Esophagus (tissue), 2 donors: ENCODE data around the gene CARS2. TPM values are rescaled to one million over a fixed set of nuclear protein-coding genes. Genes with fewer than 3 reads are reported as not detected.
"Not testable (repeated sequence)": the region's sequence is repeated elsewhere in the genome, so short reads cannot be mapped to it uniquely, and the experiment has no call there.

Experiments used
- H3K27ac ChIP-seq, 2 donors: one replicate each; pipeline ENCODE4 v1.5.1; 2013; ENCODE audit warnings: low read depth in 2 of 2, mild to moderate bottlenecking in 2 of 2, inconsistent platforms in 1 of 2, low read length in 1 of 2, moderate library complexity in 1 of 2
- H3K27me3 ChIP-seq, 2 donors: one replicate each; pipeline ENCODE4 v1.6.1; 2013; ENCODE audit warnings: low read length in 2 of 2, control low read depth in 1 of 2, mild to moderate bottlenecking in 1 of 2; ENCODE audit not compliant: insufficient read depth in 2 of 2, control insufficient read depth in 1 of 2
- H3K36me3 ChIP-seq, 2 donors: one replicate each; pipeline ENCODE4 v1.6.1; 2013; ENCODE audit warnings: low read length in 1 of 2; ENCODE audit not compliant: control insufficient read depth in 2 of 2, insufficient read depth in 2 of 2
- H3K4me1 ChIP-seq, 2 donors: one replicate each; pipeline ENCODE4 v1.6.1; 2013; ENCODE audit warnings: low read length in 1 of 2; ENCODE audit not compliant: control insufficient read depth in 2 of 2, insufficient read depth in 2 of 2
- H3K4me3 ChIP-seq, 2 donors: one replicate each; pipeline ENCODE4 v1.5.1; 2013; ENCODE audit warnings: low read length in 2 of 2, mild to moderate bottlenecking in 2 of 2, low read depth in 1 of 2, moderate library complexity in 1 of 2
- H3K9me3 ChIP-seq, 2 donors: one replicate each; pipeline ENCODE4 v1.6.1; 2013; ENCODE audit warnings: mild to moderate bottlenecking in 2 of 2, low read depth in 1 of 2, low read length in 1 of 2, moderate library complexity in 1 of 2; ENCODE audit not compliant: control insufficient read depth in 2 of 2, insufficient read depth in 1 of 2
- WGBS, 2 donors: extraction: QIAGEN DNeasy Blood & Tissue Kit; methylation state at CpG; one replicate each; pipeline ENCODE4 v1.1.7; 2013; 5-methylcytosine and 5-hydroxymethylcytosine counted together
- polyA plus RNA-seq, 2 donors: library from polyadenylated mRNA; stranded (reverse); fragments of 200-250 nt; gene quantifications; one replicate each; pipeline ENCODE4 v1.2.3, GENCODE V29; 2013
- donor health status: healthy with polysubstance abuse.
- donor health status: Bipolar disorder and iron deficiency.

The CARS2 gene
- polyA plus RNA-seq, 2 donors, result 42.9 to 75.1 TPM

GRCh38 chr13:110662091-110662490 lies 43.8 kb downstream of the CARS2 start:
- Histone ChIP-seq H3K4me1 (no peaks in the 10 kb centered on the region), H3K9me3 (no peaks in the 10 kb centered on the region), H3K27ac (no peak overlapping the region), H3K4me3 (no peak overlapping the region), H3K36me3 (peaks cover 11 to 15% of the 10 kb centered on the region in 2 donors), H3K27me3 (no peaks in the 10 kb centered on the region)
- WGBS, 2 donors, result 98% methylated on average over 25 of the region's 25 CpGs

GRCh38 chr13:110661256-110661655 lies 44.7 kb downstream of the CARS2 start:
- no peaks in the 10 kb centered on the region for H3K4me1 ChIP-seq
- no peaks in the 10 kb centered on the region for H3K27me3 ChIP-seq
- 96 to 99% methylated on average over 3 of the region's 3 CpGs for WGBS, 2 donors
- no peak overlapping the region for H3K27ac ChIP-seq
- H3K4me3 ChIP-seq, result no peak overlapping the region
- peaks cover 11 to 15% of the 10 kb centered on the region in 2 donors for H3K36me3 ChIP-seq
- no peaks in the 10 kb centered on the region for H3K9me3 ChIP-seq

- 79% methylated on average over 6 of the region's 6 CpGs for WGBS, 2 donors
- H3K9me3 ChIP-seq, H3K27me3 ChIP-seq, H3K4me3 ChIP-seq, H3K36me3 ChIP-seq, H3K4me1 ChIP-seq, H3K27ac ChIP-seq: not testable (repeated sequence)
These were observed 47.6 kb downstream of the CARS2 start for GRCh38 chr13:110658218-110658911.

- 94 to 95% methylated on average over 7 of the region's 7 CpGs for WGBS, 2 donors
- Histone ChIP-seq H3K4me1 (no peaks in the 10 kb centered on the region), H3K36me3 (peaks cover 3 to 12% of the 10 kb centered on the region in 2 donors)
These were observed 48.7 kb downstream of the CARS2 start for GRCh38 chr13:110657196-110657595.

GRCh38 chr13:110653851-110654250 lies 52.1 kb downstream of the CARS2 start:
- Histone ChIP-seq H3K27ac (no peak overlapping the region), H3K4me1 (no peaks in the 10 kb centered on the region), H3K36me3 (peaks cover 3 to 30% of the 10 kb centered on the region in 2 donors), H3K27me3 (no peaks in the 10 kb centered on the region), H3K9me3 (no peaks in the 10 kb centered on the region), H3K4me3 (no peak overlapping the region)
- WGBS, 2 donors, result 94 to 95% methylated on average over 14 of the region's 14 CpGs

More at GRCh38 chr13:110657196-110657595, 48.7 kb downstream of the CARS2 start:
- no peaks in the 10 kb centered on the region for H3K27me3 ChIP-seq
- H3K9me3 ChIP-seq, result no peaks in the 10 kb centered on the region
- no peak overlapping the region for H3K27ac ChIP-seq
- no peak overlapping the region for H3K4me3 ChIP-seq

- Histone ChIP-seq H3K4me3 (no peak overlapping the region), H3K27me3 (no peaks in the 10 kb centered on the region), H3K9me3 (no peaks in the 10 kb centered on the region), H3K27ac (no peak overlapping the region), H3K4me1 (no peaks in the 10 kb centered on the region), H3K36me3 (peaks cover 3 to 36% of the 10 kb centered on the region in 2 donors)
- WGBS, 2 donors, result 86 to 91% methylated on average over 14 of the region's 14 CpGs
These were observed 52.6 kb downstream of the CARS2 start for GRCh38 chr13:110653271-110653670.

- peaks cover 3 to 36% of the 10 kb centered on the region in 2 donors for H3K36me3 ChIP-seq
- H3K4me3 ChIP-seq, result no peak overlapping the region
- no peak overlapping the region for H3K27ac ChIP-seq
- H3K27me3 ChIP-seq, result no peaks in the 10 kb centered on the region
- H3K9me3 ChIP-seq, result no peaks in the 10 kb centered on the region
- no peaks in the 10 kb centered on the region for H3K4me1 ChIP-seq
- 81 to 92% methylated on average over 10 of the region's 10 CpGs for WGBS, 2 donors
These were observed 53.2 kb downstream of the CARS2 start for GRCh38 chr13:110652764-110653163.

GRCh38 chr13:110652231-110652730 lies 53.6 kb downstream of the CARS2 start:
- H3K36me3 ChIP-seq, result peaks cover 3 to 37% of the 10 kb centered on the region in 2 donors
- no peaks in the 10 kb centered on the region for H3K4me1 ChIP-seq
- WGBS, 2 donors, result 90% methylated on average over 10 of the region's 10 CpGs
- H3K27me3 ChIP-seq, result no peaks in the 10 kb centered on the region
- H3K4me3 ChIP-seq, result no peak overlapping the region
- H3K27ac ChIP-seq, result no peak overlapping the region
- H3K9me3 ChIP-seq, result no peaks in the 10 kb centered on the region

- Histone ChIP-seq H3K36me3 (peaks cover 3 to 39% of the 10 kb centered on the region in 2 donors), H3K4me3 (no peak overlapping the region), H3K27ac (no peak overlapping the region), H3K27me3 (no peaks in the 10 kb centered on the region), H3K9me3 (no peaks in the 10 kb centered on the region), H3K4me1 (no peaks in the 10 kb centered on the region)
- WGBS, 2 donors, result 92 to 94% methylated on average over 16 of the region's 16 CpGs
These were observed 54.1 kb downstream of the CARS2 start for GRCh38 chr13:110651726-110652230.

GRCh38 chr13:110651271-110651670 lies 54.6 kb downstream of the CARS2 start:
- no peaks in the 10 kb centered on the region for H3K27me3 ChIP-seq
- no peak overlapping the region for H3K4me3 ChIP-seq
- no peak overlapping the region for H3K27ac ChIP-seq
- H3K4me1 ChIP-seq, result no peaks in the 10 kb centered on the region
- H3K36me3 ChIP-seq, result peaks cover 3 to 39% of the 10 kb centered on the region in 2 donors
- 92% methylated on average over 14 of the region's 14 CpGs for WGBS, 2 donors
- no peaks in the 10 kb centered on the region for H3K9me3 ChIP-seq
